Activated CD4-positive, alpha-beta T cell treated with anti-CD3 and anti-CD28 coated beads, Interleukin-2, amount 50 U/mL, for 1 hour (primary cell): ENCODE data around the gene ELFN1.
"Not testable (repeated sequence)": the region's sequence is repeated elsewhere in the genome, so short reads cannot be mapped to it uniquely, and the experiment has no call there.

Experiments
- DNase-seq: peaks from one replicate; pipeline ENCODE4 v3.0.0-alpha.2; 2020

Gene ELFN1

GRCh38 chr7:1762238-1762945 is 92.3 kb downstream of the ELFN1 start:
- DNase-seq = no peak

DNA sequence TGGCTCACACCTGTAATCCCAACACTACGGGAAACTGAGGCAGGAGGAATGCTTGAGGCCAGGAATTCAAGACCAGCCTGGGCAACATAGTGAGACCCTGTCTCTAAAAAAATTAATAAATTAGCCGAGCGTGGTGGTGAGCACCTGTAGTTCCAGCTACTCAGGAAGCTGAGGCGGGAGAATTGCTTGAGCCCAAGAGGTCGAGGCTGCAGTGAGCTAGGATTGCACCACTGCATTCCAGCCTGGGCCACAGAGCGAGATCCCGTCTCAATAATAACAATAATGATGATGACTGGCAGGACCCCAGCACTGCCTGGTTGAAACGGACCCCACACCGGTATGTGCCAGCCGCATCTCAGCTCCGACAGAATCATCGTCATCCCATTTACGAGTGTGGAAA is 93.0 kb downstream of the ELFN1 start:
- DNase-seq = no peak

DNA sequence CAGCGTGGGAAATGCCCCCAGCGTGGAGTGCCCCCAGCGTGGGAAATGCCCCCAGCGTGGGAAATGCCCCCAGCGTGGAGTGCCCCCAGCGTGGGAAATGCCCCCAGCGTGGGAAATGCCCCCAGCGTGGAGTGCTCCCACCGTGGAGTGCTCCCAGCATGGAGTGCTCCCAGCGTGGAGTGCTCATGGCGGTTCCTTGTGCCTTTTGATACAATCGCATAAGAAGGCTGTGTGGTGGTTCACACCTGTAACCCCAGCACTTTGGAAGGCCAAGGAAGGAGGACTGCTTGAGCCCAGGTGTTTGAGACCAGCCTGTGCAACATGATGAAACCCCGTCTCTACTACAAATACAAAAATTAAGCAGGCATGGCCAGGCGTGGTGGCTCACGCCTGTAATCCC is 93.8 kb downstream of the ELFN1 start:
- DNase-seq = not testable (repeated sequence)

GRCh38 chr7:1765336-1765735 is 95.3 kb downstream of the ELFN1 start:
- DNase-seq = no peak

DNA sequence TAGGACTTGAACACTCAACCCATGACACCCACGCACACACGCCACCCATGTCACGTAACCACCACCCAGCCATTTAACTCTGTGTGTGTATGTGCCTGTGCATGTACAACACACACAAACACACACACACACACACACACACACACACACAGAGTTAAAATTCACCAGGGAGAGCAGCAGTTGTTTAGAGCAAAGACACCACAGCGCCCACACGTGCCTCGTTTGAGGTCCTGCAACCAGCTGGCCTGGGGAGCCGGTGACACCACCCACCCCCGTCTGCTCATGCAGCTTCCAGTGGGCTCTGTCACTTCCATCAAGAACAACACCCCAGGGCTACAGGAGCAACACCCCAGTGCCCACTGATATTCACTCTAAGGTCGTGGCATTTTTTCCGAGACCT is 97.4 kb downstream of the ELFN1 start:
- DNase-seq = no peak

GRCh38 chr7:1768832-1769231 is 98.8 kb downstream of the ELFN1 start:
- DNase-seq = no peak

GRCh38 chr7:1769286-1770200 is 99.5 kb downstream of the ELFN1 start:
- no peak for DNase-seq

DNA sequence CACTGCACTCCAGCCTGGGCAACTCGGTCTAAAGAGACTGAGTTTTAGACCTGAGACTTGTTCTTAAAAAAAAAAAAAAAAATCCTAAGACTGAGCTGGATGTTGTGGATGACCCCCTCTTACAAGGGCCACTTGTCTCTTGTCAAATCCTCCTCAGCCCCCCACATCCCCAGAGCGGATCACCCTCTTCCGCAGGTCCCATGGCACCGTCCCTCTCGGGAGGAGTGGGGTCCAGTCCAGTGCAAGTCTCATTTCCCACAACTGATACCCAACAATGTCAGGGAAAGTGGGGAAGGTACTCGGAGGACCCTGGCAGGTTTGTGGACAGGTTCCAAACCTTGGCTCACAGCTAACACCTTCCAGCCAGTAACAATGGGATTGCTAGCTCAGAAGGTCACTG is 100.3 kb downstream of the ELFN1 start:
- no peak for DNase-seq

- no peak for DNase-seq
Measured at GRCh38 chr7:1775389-1775788, 105.3 kb downstream of the ELFN1 start.

DNA sequence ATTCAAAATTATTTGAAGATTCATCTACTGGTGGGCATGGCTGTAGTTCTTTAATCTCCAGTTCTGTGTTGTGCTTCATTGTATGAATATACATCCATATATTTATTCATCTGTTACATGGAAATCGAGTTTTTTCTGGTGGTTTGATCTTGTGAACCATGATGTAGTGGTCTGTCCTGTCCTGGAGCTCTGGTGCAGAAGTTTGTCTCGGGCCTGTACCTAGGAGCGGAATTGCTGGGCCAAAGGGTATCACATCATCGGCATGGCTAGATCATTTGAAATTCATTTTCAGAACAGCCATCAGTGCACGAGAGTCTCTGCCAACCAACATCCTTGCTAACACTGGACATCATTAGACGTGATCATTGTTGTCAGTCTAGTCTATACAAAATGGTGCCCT is 107.0 kb downstream of the ELFN1 start:
- DNase-seq = no peak

DNA sequence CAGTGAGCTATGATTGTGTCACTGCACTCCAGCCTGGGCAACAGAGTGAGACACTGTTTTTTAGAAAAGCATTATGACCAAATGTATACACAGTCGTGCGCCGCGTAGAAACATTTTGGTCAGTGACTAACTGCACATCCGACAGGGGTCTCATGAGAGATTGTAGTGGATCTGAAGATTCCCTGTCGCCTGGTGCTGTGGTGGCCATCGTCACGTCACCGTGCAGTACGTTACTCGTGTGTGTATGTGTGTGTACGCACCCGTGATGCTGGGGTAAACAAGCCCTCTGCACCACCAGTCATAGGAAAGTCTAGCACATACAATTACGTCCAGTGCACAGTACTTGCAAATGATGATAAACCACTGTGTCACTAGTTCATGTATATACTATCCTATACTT is 109.4 kb downstream of the ELFN1 start:
- DNase-seq = no peak

DNA sequence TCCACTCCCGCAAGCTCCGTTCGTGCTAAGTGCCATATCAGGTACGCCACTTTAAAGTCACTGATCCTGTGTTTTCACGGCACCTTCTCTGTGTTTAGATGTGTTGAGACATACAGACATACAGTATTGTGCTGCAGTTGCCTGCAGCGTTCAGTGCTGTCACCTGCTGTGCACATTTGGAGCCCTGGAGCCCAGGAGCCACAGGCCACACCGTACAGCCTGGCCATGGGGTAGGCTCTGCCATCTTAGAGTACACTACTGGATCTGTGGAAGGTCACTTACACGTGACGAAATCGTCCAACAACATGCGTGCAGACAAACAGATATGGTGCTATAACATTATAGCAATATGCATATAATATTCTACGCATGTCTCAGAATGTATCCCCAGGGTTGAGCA is 111.3 kb downstream of the ELFN1 start:
- DNase-seq = no peak

DNA sequence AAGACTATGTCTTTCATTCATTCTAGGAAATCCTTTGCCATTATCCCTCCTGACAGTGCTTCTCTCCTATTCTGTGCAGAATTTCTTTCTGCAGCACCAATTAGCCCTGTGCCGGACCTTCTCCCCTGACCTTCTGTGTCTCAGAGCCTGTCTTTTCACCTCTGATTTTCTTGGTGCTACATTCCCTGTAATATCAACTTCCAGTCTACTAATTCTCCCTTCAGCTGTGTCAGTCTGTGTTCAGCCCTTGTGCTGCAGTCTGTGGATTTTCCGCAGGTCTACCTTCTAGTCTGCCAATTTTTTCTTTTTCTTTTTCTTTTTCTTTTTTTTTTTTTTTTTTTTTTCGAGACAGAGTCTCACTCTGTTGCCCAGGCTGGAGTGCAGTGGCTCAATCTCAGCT is 115.8 kb downstream of the ELFN1 start:
- no peak for DNase-seq

DNA sequence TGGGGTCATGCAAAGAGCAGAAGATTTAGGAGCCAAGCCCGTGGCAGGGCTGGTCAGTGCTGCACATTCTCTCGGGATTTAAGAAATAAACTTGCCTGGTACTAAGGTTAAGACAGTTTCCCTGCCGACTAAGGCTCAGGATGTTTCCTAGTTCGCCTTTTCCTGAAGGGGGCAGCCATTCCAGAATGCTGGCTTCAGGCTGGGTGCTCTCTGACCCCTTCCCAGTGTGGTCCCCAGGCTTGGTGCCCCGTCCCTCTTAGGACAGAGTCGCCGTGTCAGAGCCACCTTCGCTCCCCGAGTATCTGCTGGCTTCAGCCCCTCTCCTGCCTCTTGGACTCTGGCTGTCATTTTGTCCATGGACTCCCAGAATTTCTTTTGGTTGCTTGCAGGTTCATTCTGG is 117.2 kb downstream of the ELFN1 start:
- no peak for DNase-seq

GRCh38 chr7:1787681-1788235 is 117.7 kb downstream of the ELFN1 start:
- DNase-seq = no peak

DNA sequence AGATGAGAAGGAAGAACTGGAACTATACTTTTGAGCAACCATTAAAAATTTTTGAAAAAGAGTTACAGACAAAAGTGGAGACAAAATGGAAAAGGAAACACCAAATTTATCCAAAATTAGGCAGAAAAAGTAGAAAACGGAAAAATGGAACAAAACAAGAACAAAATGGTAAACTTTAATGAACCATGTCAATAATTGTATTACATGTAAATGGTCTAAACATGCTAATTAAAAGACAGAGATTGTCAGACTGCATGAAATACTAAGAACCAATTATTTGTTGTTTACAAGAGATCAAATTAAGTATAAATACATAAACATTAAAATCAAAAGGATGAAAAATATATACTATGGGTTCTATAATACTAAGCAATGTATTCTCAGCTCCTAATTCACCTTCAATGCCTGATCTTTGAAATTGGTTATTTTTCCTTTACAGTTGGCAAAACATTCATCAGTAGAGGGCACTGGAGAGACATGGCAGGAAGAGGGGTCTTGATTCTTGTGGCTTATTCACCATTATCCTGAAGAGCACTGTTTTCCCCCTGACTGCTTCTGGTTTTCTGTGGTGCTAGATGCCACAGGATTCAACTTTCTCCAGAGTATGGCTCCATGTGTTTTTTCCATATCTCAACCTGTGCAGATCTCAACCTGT is 124.9 kb downstream of the ELFN1 start:
- DNase-seq = no peak
